OCI-LY3 (cell line): ENCODE data around the gene FITM1.

Experiments used
- H2AFZ ChIP-seq: fragments of 200-600, 300-600 bp; shearing (Covaris generic); 2 replicates; pipeline ENCODE4 v1.6.0; 2014; ENCODE audit warnings: antibody characterized with exemption, low read depth, low read length
- H3K27ac ChIP-seq: fragments of 200-600, 300-600 bp; sonication (generic); 2 replicates; pipeline ENCODE4 v1.5.1; 2014; ENCODE audit warnings: mild to moderate bottlenecking, low read length, moderate library complexity, mixed read lengths
- H3K27me3 ChIP-seq: fragments of 200-600, 300-600 bp; sonication (generic); 2 replicates; pipeline ENCODE4 v1.6.1; 2014; ENCODE audit warnings: low read depth, low read length, mixed read lengths
- H3K36me3 ChIP-seq: fragments of 200-600, 300-600 bp; sonication (generic); replicated peaks from 2 replicates; pipeline ENCODE3; 2014; ENCODE audit warnings: low read depth, low read length, mixed read lengths
- H3K4me1 ChIP-seq: fragments of 300-600, 200-600 bp; sonication (generic); 2 replicates; pipeline ENCODE4 v1.6.1; 2014; ENCODE audit warnings: low read length, mixed read lengths
- H3K4me2 ChIP-seq: fragments of 200-600, 300-600 bp; sonication (generic); 2 replicates; pipeline ENCODE4 v1.6.1; 2014; ENCODE audit warnings: low read length, mixed read lengths
- H3K4me3 ChIP-seq: fragments of 300-600, 200-600 bp; sonication (generic); 2 replicates; pipeline ENCODE4 v1.5.1; 2014; ENCODE audit warnings: antibody characterized with exemption, mild to moderate bottlenecking, low read length, moderate library complexity
- H3K79me2 ChIP-seq: fragments of 300-600, 200-600 bp; shearing (Covaris generic); 2 replicates; pipeline ENCODE4 v1.6.1; 2014; ENCODE audit warnings: mild to moderate bottlenecking, low read length, mixed read lengths
- H3K9ac ChIP-seq: fragments of 300-600, 200-600 bp; shearing (Covaris generic); 2 replicates; pipeline ENCODE4 v1.6.0; 2014; ENCODE audit warnings: mild to moderate bottlenecking, low read length, moderate library complexity
- H3K9me3 ChIP-seq: fragments of 200-600, 300-600 bp; shearing (Covaris generic); 2 replicates; pipeline ENCODE4 v1.6.1; 2014; ENCODE audit warnings: low read length, mixed read lengths; ENCODE audit not compliant: insufficient read depth
- H4K20me1 ChIP-seq: fragments of 200-600, 300-600 bp; sonication (generic); 2 replicates; pipeline ENCODE4 v1.6.1; 2016; ENCODE audit warnings: low read length, mixed read lengths; ENCODE audit not compliant: insufficient read depth
- EZH2phosphoT487 ChIP-seq: fragments of 200-600 bp; shearing (Covaris generic); IDR thresholded peaks from 2 replicates; pipeline ENCODE4 v1.6.1; 2018; ENCODE audit warnings: antibody characterized with exemption, mixed run types, low read depth
- TF ChIP-seq, protein P1 (sequence below): fragments of 200-600, 300-600 bp; sonication (generic); IDR thresholded peaks from 2 replicates; pipeline ENCODE4 v1.5.1; 2014; ENCODE audit warnings: antibody characterized with exemption, low read length, low read depth

Gene FITM1

DNA sequence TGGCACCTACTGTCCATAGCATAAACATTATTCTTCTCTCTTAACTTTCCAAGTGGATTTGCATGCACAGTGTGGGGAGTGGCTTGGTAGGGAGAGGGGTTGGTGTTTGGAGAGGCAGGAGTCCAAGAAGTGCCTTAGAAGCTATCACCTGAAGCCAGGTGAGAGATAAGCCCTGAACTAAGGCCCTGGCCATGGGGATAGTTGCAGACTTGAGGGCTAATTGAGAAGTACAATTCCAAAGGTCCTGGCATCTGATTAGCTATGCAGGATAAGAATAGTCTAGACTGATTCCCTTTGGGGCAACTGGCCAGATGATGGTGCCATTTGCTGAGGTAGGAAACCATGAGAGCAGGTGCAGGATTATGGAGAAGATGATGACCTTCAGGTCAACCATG, 38.4 kb upstream of the FITM1 start:
- no peak overlapping the region for H3K27ac ChIP-seq
- no peaks in the 10 kb centered on the region for H3K9me3 ChIP-seq
- peaks cover 22% of the 10 kb centered on the region for H3K4me1 ChIP-seq
- peaks cover 17% of the 10 kb centered on the region for H3K79me2 ChIP-seq
- H3K27me3 ChIP-seq: no peaks in the 10 kb centered on the region
- no peak overlapping the region for H3K4me2 ChIP-seq
- H2AFZ ChIP-seq: no peak overlapping the region
- H4K20me1 ChIP-seq: no peaks in the 10 kb centered on the region
- no peak overlapping the region for H3K9ac ChIP-seq
- H3K4me3 ChIP-seq: no peak overlapping the region
- H3K36me3 ChIP-seq: peaks cover 7% of the 10 kb centered on the region
- no peak for TF ChIP-seq EZH2phosphoT487
- TF ChIP-seq, protein P1, sequence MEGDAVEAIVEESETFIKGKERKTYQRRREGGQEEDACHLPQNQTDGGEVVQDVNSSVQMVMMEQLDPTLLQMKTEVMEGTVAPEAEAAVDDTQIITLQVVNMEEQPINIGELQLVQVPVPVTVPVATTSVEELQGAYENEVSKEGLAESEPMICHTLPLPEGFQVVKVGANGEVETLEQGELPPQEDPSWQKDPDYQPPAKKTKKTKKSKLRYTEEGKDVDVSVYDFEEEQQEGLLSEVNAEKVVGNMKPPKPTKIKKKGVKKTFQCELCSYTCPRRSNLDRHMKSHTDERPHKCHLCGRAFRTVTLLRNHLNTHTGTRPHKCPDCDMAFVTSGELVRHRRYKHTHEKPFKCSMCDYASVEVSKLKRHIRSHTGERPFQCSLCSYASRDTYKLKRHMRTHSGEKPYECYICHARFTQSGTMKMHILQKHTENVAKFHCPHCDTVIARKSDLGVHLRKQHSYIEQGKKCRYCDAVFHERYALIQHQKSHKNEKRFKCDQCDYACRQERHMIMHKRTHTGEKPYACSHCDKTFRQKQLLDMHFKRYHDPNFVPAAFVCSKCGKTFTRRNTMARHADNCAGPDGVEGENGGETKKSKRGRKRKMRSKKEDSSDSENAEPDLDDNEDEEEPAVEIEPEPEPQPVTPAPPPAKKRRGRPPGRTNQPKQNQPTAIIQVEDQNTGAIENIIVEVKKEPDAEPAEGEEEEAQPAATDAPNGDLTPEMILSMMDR: no peak

DNA sequence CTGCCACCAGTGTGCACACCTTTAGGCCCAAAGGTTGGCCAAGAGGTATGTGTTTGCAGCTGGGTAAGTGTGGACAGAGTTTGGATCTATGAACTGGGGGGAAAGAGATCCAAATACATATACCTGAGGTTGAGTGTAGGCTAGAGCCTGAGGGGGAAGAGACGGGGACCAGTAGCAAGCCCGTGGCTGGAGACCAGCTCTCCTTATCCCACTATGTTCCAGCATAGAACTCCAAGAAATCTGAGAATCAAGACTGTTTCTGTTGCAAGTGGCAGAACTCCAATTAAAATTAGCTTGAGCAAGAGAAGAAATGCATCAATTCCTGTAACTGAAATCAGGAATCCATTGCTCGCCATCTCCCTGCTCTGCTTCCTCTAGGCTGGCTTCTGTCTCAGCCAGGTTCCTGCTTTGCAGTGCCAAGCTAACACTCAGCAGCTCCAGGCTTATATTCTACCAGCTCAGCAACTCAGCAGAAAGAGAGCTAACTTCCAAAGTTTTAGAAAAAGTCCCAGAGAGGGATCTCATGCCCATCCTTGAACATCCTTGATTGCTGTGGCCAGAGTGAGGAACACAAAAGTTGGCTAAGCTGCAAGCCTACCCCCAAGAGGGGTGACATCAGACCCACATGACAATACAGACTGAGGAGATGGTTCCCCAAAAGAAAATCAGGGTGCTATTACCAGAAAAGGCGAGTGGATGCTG, 37.8 kb upstream of the FITM1 start:
- Histone ChIP-seq H3K4me3 (no peak overlapping the region), H3K4me2 (no peak overlapping the region), H3K4me1 (peaks cover 22% of the 10 kb centered on the region), H3K9me3 (no peaks in the 10 kb centered on the region), H3K9ac (no peak overlapping the region), H3K27me3 (no peaks in the 10 kb centered on the region), H3K36me3 (peaks cover 7% of the 10 kb centered on the region), H3K79me2 (peaks cover 17% of the 10 kb centered on the region), H2AFZ (no peak overlapping the region), H4K20me1 (no peaks in the 10 kb centered on the region), H3K27ac (no peak overlapping the region)
- no peak for TF ChIP-seq EZH2phosphoT487
- TF ChIP-seq, protein P1: no peak

DNA sequence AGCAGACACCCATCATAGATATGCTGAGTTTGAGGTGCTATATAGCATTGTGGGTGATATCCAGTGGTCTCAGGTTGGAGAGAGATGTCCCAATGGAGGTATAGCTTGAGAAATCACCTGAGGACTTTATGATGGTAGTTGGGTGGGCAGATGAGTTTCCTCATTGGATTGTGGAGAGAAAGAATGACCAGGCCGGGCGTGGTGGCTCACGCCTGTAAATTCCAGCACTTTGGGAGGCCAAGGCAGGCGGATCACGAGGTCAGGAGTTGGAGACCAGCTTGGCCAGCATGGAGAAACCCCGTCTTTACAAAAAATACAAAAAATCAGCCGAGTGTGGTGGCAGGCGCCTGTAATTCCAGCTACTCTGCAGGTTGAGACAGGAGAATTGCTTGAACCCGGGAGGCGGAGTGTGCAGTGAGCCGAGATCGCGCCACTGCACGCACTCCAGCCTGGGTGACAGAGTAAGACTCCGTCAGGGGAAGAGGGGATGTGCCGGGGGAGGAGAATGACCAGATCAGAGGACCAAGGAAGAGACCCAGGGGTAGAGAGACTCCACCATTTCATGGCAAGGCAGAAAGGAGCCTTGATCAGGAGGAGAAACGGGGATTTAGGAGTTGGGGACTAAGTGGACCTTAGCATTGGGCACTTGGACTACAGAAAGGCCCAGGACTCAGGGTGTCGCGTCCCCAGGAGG, 37.1 kb upstream of the FITM1 start:
- no peak for TF ChIP-seq EZH2phosphoT487
- TF ChIP-seq, protein P1: no peak
- peak overlapping the region; percentile 100 for H3K9ac ChIP-seq
- H4K20me1 ChIP-seq: no peaks in the 10 kb centered on the region
- peak overlapping the region; percentile 93 for H3K4me3 ChIP-seq
- peak overlapping the region; percentile 40 for H3K27ac ChIP-seq
- H3K4me1 ChIP-seq: peaks cover 22% of the 10 kb centered on the region
- no peaks in the 10 kb centered on the region for H3K9me3 ChIP-seq
- peaks cover 13% of the 10 kb centered on the region for H3K36me3 ChIP-seq
- peak overlapping the region; percentile 97 for H3K4me2 ChIP-seq
- peaks cover 17% of the 10 kb centered on the region for H3K79me2 ChIP-seq
- H2AFZ ChIP-seq: no peak overlapping the region
- H3K27me3 ChIP-seq: no peaks in the 10 kb centered on the region

DNA sequence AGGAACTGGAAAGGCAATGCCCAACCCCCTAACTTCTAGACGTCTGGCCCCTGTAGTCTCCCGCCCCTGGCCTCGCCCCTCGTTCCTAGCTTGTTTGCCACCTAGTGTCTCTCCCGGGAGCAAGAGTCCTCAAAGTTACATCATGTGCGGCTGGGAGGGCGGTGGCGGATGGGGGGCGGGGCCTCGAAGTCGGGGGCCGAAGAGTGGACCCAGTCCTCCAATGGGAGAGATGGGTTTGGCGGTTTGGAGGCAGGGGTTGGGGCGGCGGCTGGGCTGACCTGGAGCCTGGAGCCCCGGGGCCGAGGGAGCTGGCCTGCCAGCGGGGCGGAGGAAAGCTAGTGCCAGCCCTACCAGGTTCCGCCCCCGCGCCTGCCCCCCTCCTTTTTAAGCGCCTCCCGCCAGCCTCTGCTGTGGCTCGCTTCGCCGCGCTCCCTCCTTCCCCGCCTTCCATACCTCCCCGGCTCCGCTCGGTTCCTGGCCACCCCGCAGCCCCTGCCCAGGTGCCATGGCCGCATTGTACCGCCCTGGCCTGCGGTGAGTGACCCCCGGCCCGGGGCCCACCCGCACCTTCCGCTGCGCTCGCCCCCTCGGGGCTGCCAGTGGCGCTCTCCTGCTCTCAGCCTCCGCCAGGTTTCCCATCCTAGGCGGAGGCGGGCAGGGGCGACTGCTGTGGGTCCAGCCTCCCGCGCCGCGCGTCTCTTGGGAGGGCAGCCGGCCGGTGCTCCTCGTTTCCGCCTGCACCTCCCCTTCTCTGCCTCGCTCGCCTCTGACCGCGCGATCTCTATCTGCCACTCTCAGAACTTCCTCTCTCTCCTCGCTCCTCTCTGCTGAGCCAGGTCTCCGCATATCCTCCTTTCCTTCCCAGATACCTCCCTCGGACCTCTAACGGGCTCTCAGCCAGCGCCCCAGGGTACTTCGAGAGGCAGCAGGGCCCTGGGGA, 36.3 kb upstream of the FITM1 start, which contains the start of gene PCK2:
Gene PCK2 (plus strand): TSS at position 411 of the 940 bp plus-strand sequence. CDS start 95 bp downstream, at position 506.
- Histone ChIP-seq H2AFZ (peak within 1 kb of the TSS; percentile 43; the same call in 1 of the 2 replicates), H3K27me3 (no peaks in the 10 kb centered on the region), H3K4me1 (peaks cover 22% of the 10 kb centered on the region), H4K20me1 (no peaks in the 10 kb centered on the region), H3K4me3 (peak within 1 kb of the TSS; percentile 93), H3K79me2 (peaks cover 17% of the 10 kb centered on the region), H3K9me3 (no peaks in the 10 kb centered on the region), H3K9ac (peak within 1 kb of the TSS; percentile 100), H3K36me3 (peaks cover 20% of the 10 kb centered on the region), H3K27ac (peak within 1 kb of the TSS; percentile 79), H3K4me2 (peak within 1 kb of the TSS; percentile 97)
- no peak for TF ChIP-seq EZH2phosphoT487
- TF ChIP-seq, protein P1: no peak
